ENCODE data around the gene GHRHR. TPM values are rescaled to one million over a fixed set of nuclear protein-coding genes. Genes with fewer than 3 reads are reported as not detected.

GHRHR gene
- total RNA-seq, 1 donor from 2014 or later: not detected

GRCh38 chr7:30976381-30976780 is 12.6 kb downstream of the GHRHR start:
- Histone ChIP-seq H3K4me1 (peaks cover 14% of the 10 kb centered on the region), H3K4me3 (no peak overlapping the region), H3K9me3 (no peaks in the 10 kb centered on the region), H3K27me3 (ENCODE audit: low read depth) (no peaks in the 10 kb centered on the region), H3K27ac (no peak overlapping the region), H3K36me3 (no peaks in the 10 kb centered on the region)
- no peak for TF ChIP-seq CTCF (IDR thresholded peaks at IDR 0.05)
- no peak for ATAC-seq
- intact Hi-C loops (cut with DNase I): no loop called here
- DNase-seq: no peak

GRCh38 chr7:30977222-30977621 is 13.5 kb downstream of the GHRHR start:
- Histone ChIP-seq H3K4me3 (no peak overlapping the region), H3K9me3 (no peaks in the 10 kb centered on the region), H3K27ac (no peak overlapping the region), H3K36me3 (no peaks in the 10 kb centered on the region), H3K4me1 (peaks cover 14% of the 10 kb centered on the region), H3K27me3 (ENCODE audit: low read depth) (no peaks in the 10 kb centered on the region)
- no peak for ATAC-seq
- no peak for DNase-seq
- intact Hi-C loops (cut with DNase I): no loop called here
- TF ChIP-seq CTCF (IDR thresholded peaks at IDR 0.05): no peak

GRCh38 chr7:30977896-30978564 is 14.3 kb downstream of the GHRHR start:
- H3K4me1 ChIP-seq: peaks cover 10% of the 10 kb centered on the region
- H3K27me3 ChIP-seq (ENCODE audit: low read depth): no peaks in the 10 kb centered on the region
- H3K9me3 ChIP-seq: no peaks in the 10 kb centered on the region
- peak in 1 of 2 donors; percentile 16 for ATAC-seq
- no peaks in the 10 kb centered on the region for H3K36me3 ChIP-seq
- DNase-seq: no peak
- peak; percentile 43 for TF ChIP-seq CTCF (IDR thresholded peaks at IDR 0.05)
- H3K4me3 ChIP-seq: no peak overlapping the region
- intact Hi-C loops (cut with DNase I): no loop called here
- no peak overlapping the region for H3K27ac ChIP-seq

GRCh38 chr7:30979027-30979426 is 15.3 kb downstream of the GHRHR start:
- peaks cover 8% of the 10 kb centered on the region for H3K4me1 ChIP-seq
- no peak overlapping the region for H3K4me3 ChIP-seq
- no peaks in the 10 kb centered on the region for H3K27me3 ChIP-seq (ENCODE audit: low read depth)
- ATAC-seq (no peak), DNase-seq (no peak)
- H3K9me3 ChIP-seq: no peaks in the 10 kb centered on the region
- no peaks in the 10 kb centered on the region for H3K36me3 ChIP-seq
- TF ChIP-seq CTCF (IDR thresholded peaks at IDR 0.05): no peak
- no peak overlapping the region for H3K27ac ChIP-seq
- intact Hi-C loops (cut with DNase I): no loop called here

- intact Hi-C loops (cut with DNase I): loop anchor here (5.0 kb wide), 1 partner anchor 142 kb away; no protein-coding TSS in a partner anchor
- H3K27ac ChIP-seq: no peak overlapping the region
- TF ChIP-seq CTCF (IDR thresholded peaks at IDR 0.05): no peak
These were observed 16.4 kb downstream of the GHRHR start for GRCh38 chr7:30980194-30980593.

More at GRCh38 chr7:30980194-30980593, 16.4 kb downstream of the GHRHR start:
- Histone ChIP-seq H3K4me1 (peaks cover under 1% of the 10 kb centered on the region), H3K4me3 (no peak overlapping the region), H3K36me3 (no peaks in the 10 kb centered on the region), H3K27me3 (ENCODE audit: low read depth) (no peaks in the 10 kb centered on the region), H3K9me3 (no peaks in the 10 kb centered on the region)
- DNase-seq (no peak), ATAC-seq (no peak)
